Psoas muscle (tissue), 8 donors: ENCODE results near the gene TCN1. TPM values are rescaled to one million over a fixed set of nuclear protein-coding genes. Genes with fewer than 3 reads are reported as not detected.

ENCODE experiments used
- ATAC-seq, 4 donors: fragments of 200-7000 bp; cut with Tn5 transposase; one replicate each; pipeline ENCODE4 v1.9.1; 2020; ENCODE audit warnings: moderate library complexity in 3 of 4, mild to moderate bottlenecking in 2 of 4
- DNase-seq, 2 donors: peaks; one replicate each; pipeline ENCODE4 v3.0.0-alpha.2; 2020
- H3K27ac ChIP-seq: fragments of 200-600 bp; one replicate; pipeline ENCODE4 v1.8.0; 2022
- H3K27me3 ChIP-seq, 3 donors: fragments of 200-600 bp in 1 of 3; one replicate each; pipeline versions ENCODE4 v1.6.1 to v1.8.0; 2013 to 2022; ENCODE audit warnings: low read length in 2 of 3, mild to moderate bottlenecking in 2 of 3, moderate library complexity in 1 of 3; ENCODE audit not compliant: insufficient read depth in 3 of 3
- H3K36me3 ChIP-seq, 2 donors: fragments of 200-600 bp in 1 of 2; one replicate each; pipeline versions ENCODE4 v1.6.1 to v1.8.0; 2013 to 2022; ENCODE audit warnings: low read depth in 1 of 2, mild to moderate bottlenecking in 1 of 2, moderate library complexity in 1 of 2; ENCODE audit not compliant: insufficient read depth in 1 of 2
- H3K4me1 ChIP-seq: fragments of 200-600 bp; one replicate; pipeline ENCODE4 v1.8.0; 2022
- H3K4me3 ChIP-seq: fragments of 200-600 bp; one replicate; pipeline ENCODE4 v1.8.0; 2022; ENCODE audit warnings: mild to moderate bottlenecking
- H3K9me3 ChIP-seq: fragments of 200-600 bp; one replicate; pipeline ENCODE4 v1.8.0; 2022
- WGBS, 3 donors: extraction: QIAGEN DNeasy Blood & Tissue Kit; methylation state at CpG; one replicate each; pipeline versions ENCODE4 v1.1.6 to v1.1.7; 2013; 5-methylcytosine and 5-hydroxymethylcytosine counted together
- intact Hi-C, 2 donors: fragments of 100-400 bp; cut with DNase I; formaldehyde crosslinking; loops; one replicate each; pipeline versions ENCODE4 v1.11.0 to v1.14.2; 2022
- polyA plus RNA-seq, 3 donors: library from polyadenylated mRNA; stranded (reverse); fragments of 200-250 nt; gene quantifications; one replicate each; pipeline ENCODE4 v1.2.3, GENCODE V29; 2013
- total RNA-seq, 4 donors: library from RNA; stranded (reverse); fragmentation: NEBNext Ultra II Directional in 2 of 4; extraction: Animal tissue kit (Norgen Biotek cat#: 25700) in 2 of 4; gene quantifications; one replicate each; pipeline versions ENCODE4 v1.2.1 to v1.2.4, GENCODE V29; 2021 to 2023
- TF ChIP-seq, protein P1 (sequence below): fragments of 200-600 bp; IDR thresholded peaks from one replicate; pipeline ENCODE4 v1.8.0; 2022; ENCODE audit warnings: antibody characterized with exemption
- donor health status: healthy with polysubstance abuse.
- donor health status: DM: no; HTN: no; CAD: no; lungs with moderate emphysema.
- donor health status: Bipolar disorder and iron deficiency.
- donor health status: healthy.
- donor health status: DM: yes; HTN: yes; CAD: no.
- donor health status: DM: no; HTN: no; CAD: no.
- donor health status: DM: no; HTN: no; CAD: no.
- donor health status: DM: yes; HTN: yes; CAD: no.

The TCN1 gene
- total and polyA plus RNA-seq, 7 donors = 0.44 TPM; not detected in 6

DNA sequence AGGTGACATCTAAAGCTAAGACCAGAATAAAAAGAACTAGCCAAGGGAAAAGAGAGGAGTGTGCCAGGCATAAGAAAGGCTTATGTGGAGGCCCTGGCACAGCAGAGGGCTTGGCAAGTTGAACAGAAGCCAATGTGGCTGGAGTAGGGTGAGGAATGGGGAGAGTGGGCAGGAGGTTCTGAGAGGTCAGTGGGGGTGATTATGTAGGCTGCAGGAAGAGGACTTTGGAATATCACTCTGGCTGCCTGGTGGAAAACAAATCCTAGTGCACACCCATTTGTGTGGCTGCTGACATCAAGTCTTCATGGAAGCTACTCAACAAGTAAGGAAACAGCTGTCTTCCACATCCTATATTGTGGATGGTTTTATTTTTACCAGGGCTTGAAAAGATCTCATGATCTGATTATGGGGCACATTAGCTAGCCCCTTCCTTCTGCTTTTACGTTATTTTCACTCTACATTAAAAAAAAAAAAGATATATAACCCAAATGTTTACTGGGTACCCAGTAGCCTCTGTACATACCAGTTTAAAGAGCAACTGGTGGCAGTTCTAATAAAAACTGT, 59.2 kb downstream of the TCN1 start:
- Histone ChIP-seq H3K27ac (no peak overlapping the region), H3K9me3 (no peaks in the 10 kb centered on the region), H3K4me3 (no peak overlapping the region), H3K36me3 (peaks cover 4 to 62% of the 10 kb centered on the region in 2 donors), H3K4me1 (peaks cover 12% of the 10 kb centered on the region), H3K27me3 (no peaks in the 10 kb centered on the region)
- ATAC-seq (no peak), DNase-seq (no peak)
- TF ChIP-seq, protein P1, sequence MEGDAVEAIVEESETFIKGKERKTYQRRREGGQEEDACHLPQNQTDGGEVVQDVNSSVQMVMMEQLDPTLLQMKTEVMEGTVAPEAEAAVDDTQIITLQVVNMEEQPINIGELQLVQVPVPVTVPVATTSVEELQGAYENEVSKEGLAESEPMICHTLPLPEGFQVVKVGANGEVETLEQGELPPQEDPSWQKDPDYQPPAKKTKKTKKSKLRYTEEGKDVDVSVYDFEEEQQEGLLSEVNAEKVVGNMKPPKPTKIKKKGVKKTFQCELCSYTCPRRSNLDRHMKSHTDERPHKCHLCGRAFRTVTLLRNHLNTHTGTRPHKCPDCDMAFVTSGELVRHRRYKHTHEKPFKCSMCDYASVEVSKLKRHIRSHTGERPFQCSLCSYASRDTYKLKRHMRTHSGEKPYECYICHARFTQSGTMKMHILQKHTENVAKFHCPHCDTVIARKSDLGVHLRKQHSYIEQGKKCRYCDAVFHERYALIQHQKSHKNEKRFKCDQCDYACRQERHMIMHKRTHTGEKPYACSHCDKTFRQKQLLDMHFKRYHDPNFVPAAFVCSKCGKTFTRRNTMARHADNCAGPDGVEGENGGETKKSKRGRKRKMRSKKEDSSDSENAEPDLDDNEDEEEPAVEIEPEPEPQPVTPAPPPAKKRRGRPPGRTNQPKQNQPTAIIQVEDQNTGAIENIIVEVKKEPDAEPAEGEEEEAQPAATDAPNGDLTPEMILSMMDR = no peak
- WGBS, 3 donors = 70 to 73% (median 71%) methylated on average over 1 of the region's 1 CpG
- intact Hi-C loops = loop anchor here (10.0 kb wide), 2 partner anchors 132 to 272 kb away; no protein-coding TSS in a partner anchor

GRCh38 chr11:59804061-59804460, 62.2 kb downstream of the TCN1 start:
- Histone ChIP-seq H3K4me1 (peaks cover 9% of the 10 kb centered on the region), H3K36me3 (peaks cover 4 to 83% of the 10 kb centered on the region in 2 donors), H3K9me3 (no peaks in the 10 kb centered on the region), H3K27ac (no peak overlapping the region), H3K27me3 (no peaks in the 10 kb centered on the region), H3K4me3 (no peak overlapping the region)
- intact Hi-C loops = loop anchor here (5.0 to 10.0 kb wide), 4 partner anchors 129 to 269 kb away; partner anchors contain the start of gene PATL1 (in 1 of the 2)
- WGBS, 3 donors = 84 to 91% (median 87%) methylated on average over 2 of the region's 2 CpGs
- no peak for DNase-seq
- TF ChIP-seq, protein P1 = no peak
- no peak for ATAC-seq

Other genes starting within 250 kb of the TCN1 start
- 10 to 100 TPM; 29.6 to 47.8 (median 41.0) TPM for gene PATL1, start 197.4 kb downstream of the TCN1 start, total RNA-seq
- gene PATL1, start 197.4 kb downstream of the TCN1 start, polyA plus RNA-seq = 10 to 100 TPM; 23.9 to 47.9 (median 26.4) TPM
- gene OR10V1, start 152.6 kb downstream of the TCN1 start, total RNA-seq = not detected
- gene OR10V1, start 152.6 kb downstream of the TCN1 start, polyA plus RNA-seq = not detected
- 10 to 100 TPM in 1 of 4 donors, 1 to 10 TPM in 3; 7.3 to 11.1 (median 9.4) TPM for gene STX3, start 111.1 kb downstream of the TCN1 start, total RNA-seq
- 1 to 10 TPM; 3.8 to 6.1 (median 4.7) TPM for gene STX3, start 111.1 kb downstream of the TCN1 start, polyA plus RNA-seq
- 10 to 100 TPM; 37.8 to 53.9 (median 50.4) TPM for gene MRPL16, start 55.7 kb downstream of the TCN1 start, total RNA-seq
- 10 to 100 TPM; 50.2 to 92.7 (median 55.3) TPM for gene MRPL16, start 55.7 kb downstream of the TCN1 start, polyA plus RNA-seq
- not detected for gene CBLIF, start 21.0 kb downstream of the TCN1 start, total RNA-seq
- under 1 TPM in 1 of 3 donors, not detected in 2; 0.05 TPM for gene CBLIF, start 21.0 kb downstream of the TCN1 start, polyA plus RNA-seq
- gene OOSP3, start 12.3 kb upstream of the TCN1 start, total RNA-seq = not detected
- gene OOSP3, start 12.3 kb upstream of the TCN1 start, polyA plus RNA-seq = not detected
- gene OOSP1, start 71.9 kb upstream of the TCN1 start, total RNA-seq = not detected
- gene OOSP1, start 71.9 kb upstream of the TCN1 start, polyA plus RNA-seq = under 1 TPM in 1 of 3 donors, not detected in 2; 0.22 TPM
- gene OOSP4A, start 97.5 kb upstream of the TCN1 start, total RNA-seq = not detected
- not detected for gene OOSP4A, start 97.5 kb upstream of the TCN1 start, polyA plus RNA-seq
- not detected for gene OOSP4B, start 150.7 kb upstream of the TCN1 start, total RNA-seq
- not detected for gene OOSP4B, start 150.7 kb upstream of the TCN1 start, polyA plus RNA-seq
- not detected for gene OOSP2, start 173.9 kb upstream of the TCN1 start, total RNA-seq
- gene OOSP2, start 173.9 kb upstream of the TCN1 start, polyA plus RNA-seq = not detected
- gene MS4A3, start 190.2 kb upstream of the TCN1 start, total RNA-seq = not detected
- under 1 TPM in 1 of 3 donors, not detected in 2; 0.03 TPM for gene MS4A3, start 190.2 kb upstream of the TCN1 start, polyA plus RNA-seq
- under 1 TPM; 0.17 to 0.55 (median 0.31) TPM for gene MS4A2, start 222.2 kb upstream of the TCN1 start, total RNA-seq
- under 1 TPM in 2 of 3 donors, not detected in 1; 0.01 to 0.05 TPM for gene MS4A2, start 222.2 kb upstream of the TCN1 start, polyA plus RNA-seq